Nephron progenitor cell (in vitro differentiated cells): ENCODE measurements around the gene TIMM17A.

ENCODE experiments used
- DNase-seq: peaks from one replicate; pipeline ENCODE4 v3.0.0; 2021
- H3K27ac Mint-ChIP-seq: 2 replicates; pipeline ENCODE4 v1.8.0; 2021; ENCODE audit warnings: mild to moderate bottlenecking, moderate library complexity, mixed read lengths
- H3K27me3 Mint-ChIP-seq: 2 replicates; pipeline ENCODE4 v1.8.0; 2021; ENCODE audit warnings: mild to moderate bottlenecking, low read depth, mixed read lengths; ENCODE audit not compliant: poor library complexity
- H3K36me3 Mint-ChIP-seq: 2 replicates; pipeline ENCODE4 v1.8.0; 2021; ENCODE audit warnings: low read depth, mixed read lengths
- H3K4me1 Mint-ChIP-seq: 2 replicates; pipeline ENCODE4 v1.8.0; 2021; ENCODE audit warnings: mixed read lengths
- H3K4me3 Mint-ChIP-seq: 2 replicates; pipeline ENCODE4 v1.8.0; 2021; ENCODE audit warnings: mild to moderate bottlenecking, moderate library complexity, mixed read lengths
- H3K9me3 Mint-ChIP-seq: 2 replicates; pipeline ENCODE4 v1.8.0; 2021; ENCODE audit warnings: mild to moderate bottlenecking, moderate library complexity, mixed read lengths
- CTCF ChIP-seq: fragments of 200-600 bp; sonication (generic); IDR thresholded peaks from 2 replicates; pipeline ENCODE4 v1.5.0; 2021; ENCODE audit warnings: antibody characterized with exemption

Gene TIMM17A

GRCh38 chr1:201989354-201990128 is 34.2 kb downstream of the TIMM17A start:
- no peak for DNase-seq
- no peak overlapping the region for H3K4me3 Mint-ChIP-seq
- peaks cover 23% of the 10 kb centered on the region for H3K4me1 Mint-ChIP-seq
- no peak for TF ChIP-seq CTCF
- peaks cover 4% of the 10 kb centered on the region for H3K27me3 Mint-ChIP-seq
- H3K36me3 Mint-ChIP-seq, result peaks cover 47% of the 10 kb centered on the region
- H3K27ac Mint-ChIP-seq, result peak overlapping the region; percentile 25
- H3K9me3 Mint-ChIP-seq, result no peaks in the 10 kb centered on the region

DNA sequence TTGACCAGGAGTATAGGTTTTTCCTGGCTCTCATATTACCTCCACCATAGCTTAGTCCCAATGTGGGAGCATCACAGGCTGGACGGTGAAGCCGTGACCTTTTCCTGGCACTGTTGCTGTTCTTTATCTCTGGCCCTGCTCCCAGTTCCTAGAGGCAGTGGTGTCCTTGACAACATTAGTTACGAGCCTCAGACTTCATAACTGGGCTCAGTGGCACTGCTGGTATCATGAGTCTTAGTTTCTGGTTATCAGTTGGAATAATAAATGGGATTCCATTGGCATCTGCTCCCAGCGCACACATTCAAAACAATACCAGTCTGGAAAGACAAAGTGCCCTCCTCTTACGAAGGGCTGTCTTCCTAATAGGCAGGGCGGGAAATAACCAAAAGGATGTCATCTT is 35.1 kb downstream of the TIMM17A start:
- DNase-seq, result no peak
- Mint-ChIP-seq H3K4me1 (peaks cover 19% of the 10 kb centered on the region), H3K9me3 (no peaks in the 10 kb centered on the region), H3K27ac (no peak overlapping the region), H3K27me3 (peaks cover 4% of the 10 kb centered on the region), H3K4me3 (no peak overlapping the region), H3K36me3 (peaks cover 51% of the 10 kb centered on the region)
- TF ChIP-seq CTCF, result no peak

DNA sequence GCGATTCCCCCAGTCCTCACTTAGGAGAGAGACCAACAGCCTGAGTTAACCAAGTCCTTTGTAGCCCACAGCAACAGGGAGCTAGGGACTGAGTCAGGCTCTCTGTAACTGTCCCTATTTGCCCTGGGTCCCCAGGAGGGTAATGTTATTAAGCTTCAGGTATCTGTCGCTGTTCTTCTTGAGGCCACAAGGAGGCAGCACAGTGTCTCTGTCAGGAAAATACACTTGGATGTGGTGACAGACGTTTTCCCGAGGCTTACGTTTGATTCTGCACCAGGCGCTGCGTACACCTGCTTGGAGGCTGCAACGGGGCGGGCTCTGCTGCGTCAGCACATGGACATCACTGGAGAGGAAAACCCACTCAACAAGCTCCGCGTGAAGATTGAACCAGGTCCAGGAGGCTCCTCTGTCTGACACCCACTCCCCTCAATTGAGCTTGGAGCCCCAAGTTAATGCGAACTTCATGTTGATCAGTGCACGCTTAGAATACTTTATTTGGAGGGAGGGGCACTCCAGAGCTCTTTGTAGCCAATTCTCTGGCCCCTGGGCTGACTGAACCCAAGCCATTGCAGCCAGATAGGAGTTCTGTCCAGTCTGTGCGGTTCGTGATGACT is 44.4 kb downstream of the TIMM17A start:
- TF ChIP-seq CTCF, result peak; percentile 71
- Mint-ChIP-seq H3K9me3 (no peaks in the 10 kb centered on the region), H3K27ac (peak overlapping the region; percentile 77), H3K4me1 (no peaks in the 10 kb centered on the region), H3K36me3 (peaks cover 89% of the 10 kb centered on the region), H3K27me3 (peaks cover 2% of the 10 kb centered on the region), H3K4me3 (no peak overlapping the region)
- peak; percentile 36 for DNase-seq

GRCh38 chr1:202002507-202002906 is 47.2 kb downstream of the TIMM17A start:
- Mint-ChIP-seq H3K4me3 (no peak overlapping the region), H3K27ac (peak overlapping the region; percentile 13), H3K4me1 (no peaks in the 10 kb centered on the region), H3K9me3 (no peaks in the 10 kb centered on the region), H3K27me3 (peaks cover 4% of the 10 kb centered on the region), H3K36me3 (peaks cover 85% of the 10 kb centered on the region)
- no peak for DNase-seq
- no peak for TF ChIP-seq CTCF

DNA sequence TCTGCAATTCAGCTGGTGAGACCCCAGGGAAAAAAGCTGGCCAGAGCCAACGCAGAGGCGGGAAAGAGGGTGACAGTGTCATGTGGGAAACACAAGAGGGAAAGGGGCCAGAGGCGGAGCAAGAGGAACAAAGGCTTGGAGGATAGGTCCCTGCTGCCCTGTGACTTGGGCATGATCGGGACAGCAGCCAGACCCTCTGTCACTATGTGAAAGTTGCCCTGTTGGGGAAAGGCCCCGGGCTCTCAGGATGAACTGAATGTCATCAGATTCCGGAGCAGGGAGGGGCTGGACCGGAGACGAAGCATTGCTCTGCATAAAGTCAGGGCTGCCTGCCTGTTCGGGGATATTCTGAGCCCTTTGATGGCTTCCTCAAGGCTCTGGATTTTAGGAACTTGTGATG is 49.4 kb downstream of the TIMM17A start:
- Mint-ChIP-seq H3K27ac (peak overlapping the region; percentile 83), H3K4me1 (peaks cover 11% of the 10 kb centered on the region), H3K27me3 (peaks cover 4% of the 10 kb centered on the region), H3K36me3 (peaks cover 72% of the 10 kb centered on the region), H3K9me3 (no peaks in the 10 kb centered on the region), H3K4me3 (no peak overlapping the region)
- DNase-seq, result no peak
- no peak for TF ChIP-seq CTCF

DNA sequence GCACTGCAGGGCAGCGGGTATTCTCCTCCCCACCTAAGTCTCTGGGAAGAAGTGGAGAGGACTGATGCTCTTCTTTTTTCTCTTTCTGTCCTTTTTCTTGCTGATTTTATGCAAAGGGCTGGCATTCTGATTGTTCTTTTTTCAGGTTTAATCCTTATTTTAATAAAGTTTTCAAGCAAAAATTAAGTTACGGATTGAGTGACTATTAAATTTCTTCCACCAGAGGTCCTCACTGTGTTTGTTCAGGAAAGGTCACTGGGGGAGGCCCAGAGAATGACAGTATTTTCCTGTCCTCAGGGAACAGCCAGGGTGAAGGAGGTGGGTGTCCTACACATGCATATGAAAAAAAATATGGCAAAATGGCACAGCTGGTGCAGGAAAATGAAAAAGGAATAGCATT is 50.7 kb downstream of the TIMM17A start:
- Mint-ChIP-seq H3K4me3 (no peak overlapping the region), H3K4me1 (peaks cover 23% of the 10 kb centered on the region), H3K27me3 (peaks cover 4% of the 10 kb centered on the region), H3K27ac (no peak overlapping the region), H3K36me3 (peaks cover 60% of the 10 kb centered on the region), H3K9me3 (no peaks in the 10 kb centered on the region)
- TF ChIP-seq CTCF, result peak; percentile 33
- no peak for DNase-seq
